Uterus (tissue), 2 donors: ENCODE data around the gene WASF2.

Experiments used
- POLR2A ChIP-seq, 2 donors: fragments of 450-650 bp; IDR thresholded peaks; one replicate each; pipeline ENCODE4 v1.6.1; 2016; ENCODE audit warnings: antibody characterized with exemption in 2 of 2, mild to moderate bottlenecking in 1 of 2, moderate library complexity in 1 of 2
- TF ChIP-seq, protein P1 (sequence below), 4 experiments: fragments of 200-600 bp in 2 of 4; fragments of 450-650 bp in 2 of 4; sonication (generic) in 2 of 4; IDR thresholded peaks; one replicate each; pipeline ENCODE4 v1.5.1; 2016 to 2019; ENCODE audit warnings: antibody characterized with exemption in 4 of 4, mild to moderate bottlenecking in 2 of 4, moderate library complexity in 1 of 4

DNA sequence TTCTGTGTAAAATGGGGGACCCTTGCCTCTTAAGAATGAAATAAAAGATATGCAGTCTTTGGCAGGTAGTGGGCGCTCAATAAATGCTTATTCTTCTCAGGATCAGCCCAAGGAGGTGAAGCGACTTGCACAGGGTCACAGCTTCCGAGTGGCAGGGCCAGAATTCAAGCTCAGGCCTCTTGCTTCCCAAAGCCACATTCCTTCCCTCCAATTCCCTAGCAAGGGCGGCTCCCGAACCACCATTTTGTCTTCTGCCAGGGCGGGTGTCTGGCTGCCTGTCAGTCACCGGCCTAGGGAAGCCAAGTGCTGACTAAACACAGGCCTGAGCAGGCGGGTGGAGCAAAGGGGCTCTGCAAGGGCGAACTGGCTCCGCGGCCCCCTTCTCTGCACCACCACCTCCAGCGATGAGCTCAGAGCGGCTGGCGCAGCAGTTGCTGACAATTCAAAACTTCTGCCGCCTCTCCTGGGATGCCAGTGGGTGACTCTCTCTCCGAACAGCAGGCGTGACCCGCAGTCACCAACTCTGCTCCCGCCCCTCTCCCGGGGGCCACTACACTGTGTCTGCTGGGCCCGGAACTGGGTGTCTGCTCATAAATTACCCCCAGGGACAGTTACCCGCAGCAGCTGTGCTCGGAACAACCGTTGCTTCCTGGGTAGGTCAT, 86.8 kb downstream of the WASF2 start:
- TF ChIP-seq, protein P1, sequence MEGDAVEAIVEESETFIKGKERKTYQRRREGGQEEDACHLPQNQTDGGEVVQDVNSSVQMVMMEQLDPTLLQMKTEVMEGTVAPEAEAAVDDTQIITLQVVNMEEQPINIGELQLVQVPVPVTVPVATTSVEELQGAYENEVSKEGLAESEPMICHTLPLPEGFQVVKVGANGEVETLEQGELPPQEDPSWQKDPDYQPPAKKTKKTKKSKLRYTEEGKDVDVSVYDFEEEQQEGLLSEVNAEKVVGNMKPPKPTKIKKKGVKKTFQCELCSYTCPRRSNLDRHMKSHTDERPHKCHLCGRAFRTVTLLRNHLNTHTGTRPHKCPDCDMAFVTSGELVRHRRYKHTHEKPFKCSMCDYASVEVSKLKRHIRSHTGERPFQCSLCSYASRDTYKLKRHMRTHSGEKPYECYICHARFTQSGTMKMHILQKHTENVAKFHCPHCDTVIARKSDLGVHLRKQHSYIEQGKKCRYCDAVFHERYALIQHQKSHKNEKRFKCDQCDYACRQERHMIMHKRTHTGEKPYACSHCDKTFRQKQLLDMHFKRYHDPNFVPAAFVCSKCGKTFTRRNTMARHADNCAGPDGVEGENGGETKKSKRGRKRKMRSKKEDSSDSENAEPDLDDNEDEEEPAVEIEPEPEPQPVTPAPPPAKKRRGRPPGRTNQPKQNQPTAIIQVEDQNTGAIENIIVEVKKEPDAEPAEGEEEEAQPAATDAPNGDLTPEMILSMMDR (IDR thresholded peaks at IDR 0.05): peak in 2 of 4 experiments; percentile 19 to 34
- no peak for TF ChIP-seq POLR2A (IDR thresholded peaks at IDR 0.05)
